HEK293 (cell line): Measurements from ENCODE around the gene AP1B1.

ENCODE experiments used
- CTCF ChIA-PET: fragments of 350-600 bp; formaldehyde crosslinking; extraction: SDS; loops from one replicate; lab custom pipeline; 2021; ENCODE audit warnings: antibody characterized with exemption; lab: Yijun Ruan, JAX
- POLR2A ChIA-PET: fragments of 300-600 bp; formaldehyde crosslinking; extraction: SDS; loops from one replicate; lab custom pipeline; 2020; ENCODE audit warnings: antibody characterized with exemption, inconsistent platforms; lab: Yijun Ruan, JAX
- H3K27ac ChIP-seq: fragments of 200-500 bp; sonication (Bioruptor generic); 2 replicates; pipeline ENCODE4 v1.5.1; 2014; ENCODE audit warnings: low read depth, low read length, control low read depth, inconsistent platforms; ENCODE audit errors: extremely low read depth
- H3K36me3 ChIP-seq, 2 experiments: fragments of 200-500 bp in 1 of 2; sonication (Bioruptor generic) in 1 of 2; 1 replicate in 1 of 2; 2 replicates in 1 of 2; pipeline ENCODE4 v1.5.1; 2014 to 2017; ENCODE audit warnings: inconsistent platforms in 2 of 2, low read length in 2 of 2; ENCODE audit not compliant: control insufficient read depth in 2 of 2, insufficient read depth in 1 of 2
- H3K4me1 ChIP-seq: fragments of 200-500 bp; sonication (Bioruptor generic); 2 replicates; pipeline ENCODE4 v1.5.1; 2014; ENCODE audit warnings: mild to moderate bottlenecking, low read length, inconsistent platforms; ENCODE audit not compliant: control insufficient read depth, insufficient read depth
- H3K4me3 ChIP-seq: 2 replicates; pipeline ENCODE4 v1.5.1; 2011; ENCODE audit warnings: low read depth, mild to moderate bottlenecking, control low read depth, low read length, moderate library complexity
- H3K9me3 ChIP-seq: fragments of 200-500 bp; sonication (Bioruptor generic); 2 replicates; pipeline ENCODE4 v1.5.1; 2014; ENCODE audit warnings: low read depth, low read length, inconsistent platforms; ENCODE audit not compliant: control insufficient read depth, insufficient read depth
- ELK4 ChIP-seq: IDR thresholded peaks from 2 replicates; pipeline ENCODE4 v1.6.1; 2011; ENCODE audit warnings: mild to moderate bottlenecking, low read depth, low read length, borderline replicate concordance
- GFI1B ChIP-seq: fragments of 450-650 bp; formaldehyde crosslinking; IDR thresholded peaks from 2 replicates; pipeline ENCODE4 v1.5.1; 2016; ENCODE audit warnings: missing biosample characterization, missing genetic modification characterization
- KLF16 ChIP-seq: fragments of 450-650 bp; formaldehyde crosslinking; IDR thresholded peaks from 2 replicates; pipeline ENCODE4 v1.5.1; 2017; ENCODE audit warnings: missing biosample characterization, missing genetic modification characterization
- KLF7 ChIP-seq: fragments of 450-650 bp; formaldehyde crosslinking; IDR thresholded peaks from 2 replicates; pipeline ENCODE4 v1.5.1; 2016; ENCODE audit warnings: missing biosample characterization, missing genetic modification characterization, borderline replicate concordance
- MEIS1 ChIP-seq: sonication (generic); formaldehyde crosslinking; IDR thresholded peaks from 2 replicates; pipeline ENCODE4 v1.8.1; 2022; ENCODE audit warnings: missing genetic modification reagents, mild to moderate bottlenecking, borderline replicate concordance
- MZF1 ChIP-seq: fragments of 450-650 bp; formaldehyde crosslinking; IDR thresholded peaks from 2 replicates; pipeline ENCODE4 v1.5.1; 2017; ENCODE audit warnings: missing biosample characterization, missing genetic modification characterization, borderline replicate concordance
- OSR2 ChIP-seq: fragments of 450-650 bp; formaldehyde crosslinking; IDR thresholded peaks from 2 replicates; pipeline ENCODE4 v1.5.1; 2016; ENCODE audit warnings: missing biosample characterization, missing genetic modification characterization
- ZBTB20 ChIP-seq: fragments of 450-650 bp; formaldehyde crosslinking; IDR thresholded peaks from 2 replicates; pipeline ENCODE4 v1.5.1; 2016; ENCODE audit warnings: missing biosample characterization, missing genetic modification characterization
- ZBTB8A ChIP-seq: fragments of 450-650 bp; formaldehyde crosslinking; IDR thresholded peaks from 2 replicates; pipeline ENCODE4 v1.5.1; 2016; ENCODE audit warnings: missing biosample characterization, missing genetic modification characterization
- ZEB2 ChIP-seq: fragments of 450-650 bp; formaldehyde crosslinking; IDR thresholded peaks from 2 replicates; pipeline ENCODE4 v1.5.1; 2016; ENCODE audit warnings: missing biosample characterization, missing genetic modification characterization
- ZNF184 ChIP-seq: fragments of 450-650 bp; IDR thresholded peaks from 2 replicates; pipeline ENCODE4 v1.5.1; 2018; ENCODE audit warnings: missing biosample characterization, mild to moderate bottlenecking, missing genetic modification characterization
- ZNF274 ChIP-seq, 2 experiments: fragments of 200-500 bp in 1 of 2; fragments of 450-650 bp in 1 of 2; sonication (Bioruptor generic) in 1 of 2; formaldehyde crosslinking in 1 of 2; IDR thresholded peaks; 2 replicates each; pipeline versions ENCODE4 v1.5.1 to v1.6.1; 2014 to 2016; ENCODE audit warnings: borderline replicate concordance in 1 of 2, inconsistent platforms in 1 of 2, low read length in 1 of 2, missing biosample characterization in 1 of 2, missing genetic modification characterization in 1 of 2
- ZNF394 ChIP-seq: fragments of 450-650 bp; formaldehyde crosslinking; IDR thresholded peaks from 2 replicates; pipeline ENCODE4 v1.5.1; 2016; ENCODE audit warnings: missing biosample characterization, missing genetic modification characterization, mild to moderate bottlenecking, moderate library complexity, borderline replicate concordance
- ZNF555 ChIP-seq: fragments of 450-650 bp; formaldehyde crosslinking; conservative IDR thresholded peaks from 2 replicates; pipeline ENCODE4 v1.5.1; 2017; ENCODE audit warnings: missing biosample characterization, mild to moderate bottlenecking, missing genetic modification characterization, inconsistent platforms
- ZNF580 ChIP-seq: fragments of 450-650 bp; formaldehyde crosslinking; IDR thresholded peaks from 2 replicates; pipeline ENCODE4 v1.5.1; 2016; ENCODE audit warnings: missing biosample characterization, missing genetic modification characterization
- ZNF664 ChIP-seq: fragments of 450-650 bp; formaldehyde crosslinking; IDR thresholded peaks from 2 replicates; pipeline ENCODE4 v1.5.1; 2016; ENCODE audit warnings: missing biosample characterization, missing genetic modification characterization
- ZNF677 ChIP-seq: fragments of 450-650 bp; IDR thresholded peaks from 2 replicates; pipeline ENCODE4 v1.5.0; 2018; ENCODE audit warnings: missing biosample characterization, mild to moderate bottlenecking, missing genetic modification characterization, moderate library complexity
- TF ChIP-seq, protein P1 (sequence below): fragments of 450-650 bp; formaldehyde crosslinking; IDR thresholded peaks from 2 replicates; pipeline ENCODE4 v1.5.0; 2017; ENCODE audit warnings: missing biosample characterization, missing genetic modification characterization, borderline replicate concordance
- TF ChIP-seq, protein P2 (sequence below): fragments of 450-650 bp; IDR thresholded peaks from 2 replicates; pipeline ENCODE4 v1.5.1; 2018; ENCODE audit warnings: missing biosample characterization, missing genetic modification characterization
- TF ChIP-seq, protein P3 (sequence below): fragments of 450-650 bp; formaldehyde crosslinking; conservative IDR thresholded peaks from 2 replicates; pipeline ENCODE4 v1.5.1; 2016; ENCODE audit warnings: low read depth, missing biosample characterization, missing genetic modification characterization
- TF ChIP-seq, protein P4 (sequence below): fragments of 450-650 bp; formaldehyde crosslinking; IDR thresholded peaks from 2 replicates; pipeline ENCODE4 v1.5.1; 2016; ENCODE audit warnings: missing biosample characterization, missing genetic modification characterization, borderline replicate concordance

Gene AP1B1

GRCh38 chr22:29400576-29400975, 12.2 kb upstream of the AP1B1 start:
- Histone ChIP-seq H3K27ac (no peak overlapping the region), H3K4me1 (peaks cover 3% of the 10 kb centered on the region; the same call in 1 of the 2 replicates), H3K4me3 (no peak overlapping the region), H3K9me3 (no peaks in the 10 kb centered on the region), H3K36me3 (no peaks in the 10 kb centered on the region)
- ChIA-PET POLR2A (interaction anchor here (0.7 kb wide), 1 partner anchor 8 kb away, joined by 8 read pairs; no protein-coding TSS in a partner anchor), CTCF (interaction anchor here (0.6 to 1.1 kb wide), 3 partner anchors 12 to 89 kb away, joined by 3 read pairs; no protein-coding TSS in a partner anchor)
- TF ChIP-seq ZNF664 (no peak), KLF7 (tag by site-specific recombination) (no peak), MEIS1 (CRISPR knock-in tag) (no peak), ZNF184 (tag by site-specific recombination) (no peak), ZNF580 (tag by site-specific recombination) (no peak), MZF1 (no peak), ZNF555 (tag by site-specific recombination) (no peak), ZBTB8A (no peak), ZNF394 (tag by site-specific recombination) (no peak), ZBTB20 (tag by site-specific recombination) (no peak), OSR2 (no peak), GFI1B (tag by site-specific recombination) (no peak), ZEB2 (tag by site-specific recombination) (no peak), ZNF677 (no peak)
- TF ChIP-seq, protein P1, sequence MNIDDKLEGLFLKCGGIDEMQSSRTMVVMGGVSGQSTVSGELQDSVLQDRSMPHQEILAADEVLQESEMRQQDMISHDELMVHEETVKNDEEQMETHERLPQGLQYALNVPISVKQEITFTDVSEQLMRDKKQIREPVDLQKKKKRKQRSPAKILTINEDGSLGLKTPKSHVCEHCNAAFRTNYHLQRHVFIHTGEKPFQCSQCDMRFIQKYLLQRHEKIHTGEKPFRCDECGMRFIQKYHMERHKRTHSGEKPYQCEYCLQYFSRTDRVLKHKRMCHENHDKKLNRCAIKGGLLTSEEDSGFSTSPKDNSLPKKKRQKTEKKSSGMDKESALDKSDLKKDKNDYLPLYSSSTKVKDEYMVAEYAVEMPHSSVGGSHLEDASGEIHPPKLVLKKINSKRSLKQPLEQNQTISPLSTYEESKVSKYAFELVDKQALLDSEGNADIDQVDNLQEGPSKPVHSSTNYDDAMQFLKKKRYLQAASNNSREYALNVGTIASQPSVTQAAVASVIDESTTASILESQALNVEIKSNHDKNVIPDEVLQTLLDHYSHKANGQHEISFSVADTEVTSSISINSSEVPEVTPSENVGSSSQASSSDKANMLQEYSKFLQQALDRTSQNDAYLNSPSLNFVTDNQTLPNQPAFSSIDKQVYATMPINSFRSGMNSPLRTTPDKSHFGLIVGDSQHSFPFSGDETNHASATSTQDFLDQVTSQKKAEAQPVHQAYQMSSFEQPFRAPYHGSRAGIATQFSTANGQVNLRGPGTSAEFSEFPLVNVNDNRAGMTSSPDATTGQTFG = no peak
- TF ChIP-seq, protein P2, sequence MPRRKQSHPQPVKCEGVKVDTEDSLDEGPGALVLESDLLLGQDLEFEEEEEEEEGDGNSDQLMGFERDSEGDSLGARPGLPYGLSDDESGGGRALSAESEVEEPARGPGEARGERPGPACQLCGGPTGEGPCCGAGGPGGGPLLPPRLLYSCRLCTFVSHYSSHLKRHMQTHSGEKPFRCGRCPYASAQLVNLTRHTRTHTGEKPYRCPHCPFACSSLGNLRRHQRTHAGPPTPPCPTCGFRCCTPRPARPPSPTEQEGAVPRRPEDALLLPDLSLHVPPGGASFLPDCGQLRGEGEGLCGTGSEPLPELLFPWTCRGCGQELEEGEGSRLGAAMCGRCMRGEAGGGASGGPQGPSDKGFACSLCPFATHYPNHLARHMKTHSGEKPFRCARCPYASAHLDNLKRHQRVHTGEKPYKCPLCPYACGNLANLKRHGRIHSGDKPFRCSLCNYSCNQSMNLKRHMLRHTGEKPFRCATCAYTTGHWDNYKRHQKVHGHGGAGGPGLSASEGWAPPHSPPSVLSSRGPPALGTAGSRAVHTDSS = no peak

DNA sequence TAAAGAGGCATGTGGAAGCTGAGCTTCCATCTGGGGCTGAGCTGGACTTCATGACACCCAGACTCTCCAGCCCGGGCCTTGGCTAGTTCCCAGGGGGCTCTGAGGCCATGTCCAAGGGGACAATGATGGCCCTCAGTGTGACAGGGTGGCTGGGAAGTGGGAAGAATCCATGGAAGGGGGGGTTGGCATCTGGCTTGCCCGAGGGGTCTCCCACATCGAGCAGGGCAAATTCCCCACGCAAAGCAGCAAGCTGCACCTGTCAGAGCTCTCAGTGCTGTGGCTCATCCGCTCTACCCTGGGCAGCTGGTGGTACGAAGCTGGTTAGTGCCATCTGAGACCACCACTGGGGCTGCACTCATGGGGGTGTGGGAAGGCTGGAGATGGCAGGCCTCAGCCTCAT, 9.4 kb upstream of the AP1B1 start:
- ChIA-PET CTCF (interaction anchor here (1.1 to 2.0 kb wide), 2 partner anchors 12 to 15 kb away, joined by 3 to 8 read pairs; no protein-coding TSS in a partner anchor), POLR2A (interaction anchor here (1.5 kb wide), 1 partner anchor 9 kb away, joined by 6 read pairs; the partner anchor contains the start of gene AP1B1)
- no peak overlapping the region for H3K4me3 ChIP-seq
- peaks cover 3% of the 10 kb centered on the region; the same call in 1 of the 2 replicates for H3K4me1 ChIP-seq
- no peak overlapping the region for H3K27ac ChIP-seq
- H3K36me3 ChIP-seq = no peaks in the 10 kb centered on the region
- H3K9me3 ChIP-seq = no peaks in the 10 kb centered on the region
- no peak for TF ChIP-seq KLF16 (tag by site-specific recombination)
- no peak for TF ChIP-seq ELK4
- no peak for TF ChIP-seq ZNF274 (IDR thresholded peaks at IDR 0.05; ENCODE audit: low read length)
- no peak for TF ChIP-seq ZNF274 (tag by site-specific recombination; IDR thresholded peaks at IDR 0.05; ENCODE audit: borderline replicate concordance)
- TF ChIP-seq, protein P3, sequence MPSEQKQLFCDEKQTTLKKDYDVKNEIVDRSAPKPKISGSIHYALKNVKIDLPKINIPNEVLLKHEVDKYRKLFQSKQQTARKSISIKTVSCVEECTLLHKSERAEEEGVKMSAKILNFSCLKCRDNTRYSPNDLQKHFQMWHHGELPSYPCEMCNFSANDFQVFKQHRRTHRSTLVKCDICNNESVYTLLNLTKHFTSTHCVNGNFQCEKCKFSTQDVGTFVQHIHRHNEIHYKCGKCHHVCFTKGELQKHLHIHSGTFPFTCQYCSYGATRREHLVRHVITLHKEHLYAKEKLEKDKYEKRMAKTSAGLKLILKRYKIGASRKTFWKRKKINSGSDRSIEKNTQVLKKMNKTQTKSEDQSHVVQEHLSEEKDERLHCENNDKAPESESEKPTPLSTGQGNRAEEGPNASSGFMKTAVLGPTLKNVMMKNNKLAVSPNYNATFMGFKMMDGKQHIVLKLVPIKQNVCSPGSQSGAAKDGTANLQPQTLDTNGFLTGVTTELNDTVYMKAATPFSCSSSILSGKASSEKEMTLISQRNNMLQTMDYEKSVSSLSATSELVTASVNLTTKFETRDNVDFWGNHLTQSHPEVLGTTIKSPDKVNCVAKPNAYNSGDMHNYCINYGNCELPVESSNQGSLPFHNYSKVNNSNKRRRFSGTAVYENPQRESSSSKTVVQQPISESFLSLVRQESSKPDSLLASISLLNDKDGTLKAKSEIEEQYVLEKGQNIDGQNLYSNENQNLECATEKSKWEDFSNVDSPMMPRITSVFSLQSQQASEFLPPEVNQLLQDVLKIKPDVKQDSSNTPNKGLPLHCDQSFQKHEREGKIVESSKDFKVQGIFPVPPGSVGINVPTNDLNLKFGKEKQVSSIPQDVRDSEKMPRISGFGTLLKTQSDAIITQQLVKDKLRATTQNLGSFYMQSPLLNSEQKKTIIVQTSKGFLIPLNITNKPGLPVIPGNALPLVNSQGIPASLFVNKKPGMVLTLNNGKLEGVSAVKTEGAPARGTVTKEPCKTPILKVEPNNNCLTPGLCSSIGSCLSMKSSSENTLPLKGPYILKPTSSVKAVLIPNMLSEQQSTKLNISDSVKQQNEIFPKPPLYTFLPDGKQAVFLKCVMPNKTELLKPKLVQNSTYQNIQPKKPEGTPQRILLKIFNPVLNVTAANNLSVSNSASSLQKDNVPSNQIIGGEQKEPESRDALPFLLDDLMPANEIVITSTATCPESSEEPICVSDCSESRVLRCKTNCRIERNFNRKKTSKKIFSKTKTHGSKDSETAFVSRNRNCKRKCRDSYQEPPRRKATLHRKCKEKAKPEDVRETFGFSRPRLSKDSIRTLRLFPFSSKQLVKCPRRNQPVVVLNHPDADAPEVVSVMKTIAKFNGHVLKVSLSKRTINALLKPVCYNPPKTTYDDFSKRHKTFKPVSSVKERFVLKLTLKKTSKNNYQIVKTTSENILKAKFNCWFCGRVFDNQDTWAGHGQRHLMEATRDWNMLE (tag by site-specific recombination) = no peak
- TF ChIP-seq, protein P4, sequence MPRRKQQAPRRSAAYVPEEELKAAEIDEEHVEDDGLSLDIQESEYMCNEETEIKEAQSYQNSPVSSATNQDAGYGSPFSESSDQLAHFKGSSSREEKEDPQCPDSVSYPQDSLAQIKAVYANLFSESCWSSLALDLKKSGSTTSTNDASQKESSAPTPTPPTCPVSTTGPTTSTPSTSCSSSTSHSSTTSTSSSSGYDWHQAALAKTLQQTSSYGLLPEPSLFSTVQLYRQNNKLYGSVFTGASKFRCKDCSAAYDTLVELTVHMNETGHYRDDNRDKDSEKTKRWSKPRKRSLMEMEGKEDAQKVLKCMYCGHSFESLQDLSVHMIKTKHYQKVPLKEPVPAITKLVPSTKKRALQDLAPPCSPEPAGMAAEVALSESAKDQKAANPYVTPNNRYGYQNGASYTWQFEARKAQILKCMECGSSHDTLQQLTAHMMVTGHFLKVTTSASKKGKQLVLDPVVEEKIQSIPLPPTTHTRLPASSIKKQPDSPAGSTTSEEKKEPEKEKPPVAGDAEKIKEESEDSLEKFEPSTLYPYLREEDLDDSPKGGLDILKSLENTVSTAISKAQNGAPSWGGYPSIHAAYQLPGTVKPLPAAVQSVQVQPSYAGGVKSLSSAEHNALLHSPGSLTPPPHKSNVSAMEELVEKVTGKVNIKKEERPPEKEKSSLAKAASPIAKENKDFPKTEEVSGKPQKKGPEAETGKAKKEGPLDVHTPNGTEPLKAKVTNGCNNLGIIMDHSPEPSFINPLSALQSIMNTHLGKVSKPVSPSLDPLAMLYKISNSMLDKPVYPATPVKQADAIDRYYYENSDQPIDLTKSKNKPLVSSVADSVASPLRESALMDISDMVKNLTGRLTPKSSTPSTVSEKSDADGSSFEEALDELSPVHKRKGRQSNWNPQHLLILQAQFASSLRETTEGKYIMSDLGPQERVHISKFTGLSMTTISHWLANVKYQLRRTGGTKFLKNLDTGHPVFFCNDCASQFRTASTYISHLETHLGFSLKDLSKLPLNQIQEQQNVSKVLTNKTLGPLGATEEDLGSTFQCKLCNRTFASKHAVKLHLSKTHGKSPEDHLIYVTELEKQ (tag by site-specific recombination) = no peak
